WTC11 (cell line): ENCODE results near the gene LRRK2. TPM values are rescaled to one million over a fixed set of nuclear protein-coding genes. Genes with fewer than 3 reads are reported as not detected.

ENCODE experiments used
- ATAC-seq: fragments of 200-7000 bp; cut with Tn5 transposase; 2 replicates; pipeline ENCODE4 v1.10.0; 2021; ENCODE audit warnings: mild to moderate bottlenecking, moderate library complexity
- CTCF ChIA-PET: fragments of 300-600 bp; sonication (Branson Sonifier 250); formaldehyde crosslinking; loops from one replicate; lab custom pipeline; 2021; ENCODE audit warnings: antibody characterized with exemption; lab: Charles Lee
- POLR2A ChIA-PET: fragments of 350-600 bp; sonication (Branson Sonifier 250); formaldehyde crosslinking; loops from one replicate; lab custom pipeline; 2021; ENCODE audit warnings: antibody characterized with exemption; lab: Charles Lee
- DNase-seq: peaks from one replicate; pipeline ENCODE4 v3.0.0; 2021; ENCODE audit warnings: low spot score
- H3K27ac Mint-ChIP-seq: 2 replicates; pipeline ENCODE4 v1.8.0; 2021; ENCODE audit warnings: mixed read lengths
- H3K27me3 Mint-ChIP-seq: 2 replicates; pipeline ENCODE4 v1.8.0; 2021; ENCODE audit warnings: low read depth, mild to moderate bottlenecking, moderate library complexity, mixed read lengths
- H3K36me3 Mint-ChIP-seq: 2 replicates; pipeline ENCODE4 v1.8.0; 2021; ENCODE audit warnings: mixed read lengths
- H3K4me1 Mint-ChIP-seq: 2 replicates; pipeline ENCODE4 v1.8.0; 2022; ENCODE audit warnings: mixed read lengths
- H3K4me3 Mint-ChIP-seq: 2 replicates; pipeline ENCODE4 v1.8.0; 2021; ENCODE audit warnings: mild to moderate bottlenecking, moderate library complexity, mixed read lengths
- H3K9me3 Mint-ChIP-seq: 2 replicates; pipeline ENCODE4 v1.8.0; 2021; ENCODE audit warnings: mixed read lengths
- AFF4 ChIP-seq: sonication (generic); formaldehyde crosslinking; IDR thresholded peaks from 2 replicates; pipeline ENCODE4 v1.8.1; 2023; ENCODE audit warnings: mild to moderate bottlenecking, missing genetic modification reagents, borderline replicate concordance
- E2F1 ChIP-seq: sonication (generic); formaldehyde crosslinking; IDR thresholded peaks from 2 replicates; pipeline ENCODE4 v1.8.0; 2022; ENCODE audit warnings: mild to moderate bottlenecking, missing genetic modification reagents
- E2F4 ChIP-seq: sonication (generic); formaldehyde crosslinking; IDR thresholded peaks from 2 replicates; pipeline ENCODE4 v1.8.1; 2022; ENCODE audit warnings: low read depth, mild to moderate bottlenecking, moderate library complexity, missing genetic modification reagents, borderline replicate concordance
- ELF4 ChIP-seq: sonication (generic); formaldehyde crosslinking; IDR thresholded peaks from 2 replicates; pipeline ENCODE4 v1.8.1; 2022; ENCODE audit warnings: low read depth, mild to moderate bottlenecking, moderate library complexity, missing genetic modification reagents
- FOXK1 ChIP-seq: sonication (generic); formaldehyde crosslinking; IDR thresholded peaks from 2 replicates; pipeline ENCODE4 v1.8.0; 2022; ENCODE audit warnings: mild to moderate bottlenecking, moderate library complexity, missing genetic modification reagents
- IRF2 ChIP-seq: sonication (generic); formaldehyde crosslinking; IDR thresholded peaks from 2 replicates; pipeline ENCODE4 v1.8.0; 2022; ENCODE audit warnings: low read depth, missing genetic modification reagents, borderline replicate concordance
- MAX ChIP-seq: sonication (generic); formaldehyde crosslinking; IDR thresholded peaks from 2 replicates; pipeline ENCODE4 v1.8.0; 2022; ENCODE audit warnings: mild to moderate bottlenecking, missing genetic modification reagents
- TEAD4 ChIP-seq: sonication (generic); formaldehyde crosslinking; IDR thresholded peaks from 2 replicates; pipeline ENCODE4 v1.8.0; 2022; ENCODE audit warnings: mild to moderate bottlenecking, missing genetic modification reagents
- USF2 ChIP-seq: sonication (generic); formaldehyde crosslinking; IDR thresholded peaks from 2 replicates; pipeline ENCODE4 v1.8.1; 2023; ENCODE audit warnings: mild to moderate bottlenecking, missing genetic modification reagents, moderate library complexity
- ZNF232 ChIP-seq: sonication (generic); formaldehyde crosslinking; IDR thresholded peaks from 2 replicates; pipeline ENCODE4 v1.8.0; 2022; ENCODE audit warnings: mild to moderate bottlenecking, missing genetic modification reagents
- ZNF396 ChIP-seq: fragments of 250-450 bp; sonication (Bioruptor Pico); IDR thresholded peaks from 2 replicates; pipeline ENCODE4 v1.8.0; 2021; ENCODE audit warnings: mild to moderate bottlenecking, moderate library complexity, borderline replicate concordance
- ZNF671 ChIP-seq: fragments of 250-450 bp; sonication (Bioruptor Pico); IDR thresholded peaks from 2 replicates; pipeline ENCODE4 v1.8.0; 2021; ENCODE audit warnings: mild to moderate bottlenecking
- total RNA-seq: library from RNA; stranded (reverse); gene quantifications from 3 replicates; pipeline ENCODE4 v1.2.3, GENCODE V29; 2021
- TF ChIP-seq, protein P1 (sequence below): sonication (generic); formaldehyde crosslinking; IDR thresholded peaks from 2 replicates; pipeline ENCODE4 v1.8.0; 2023; ENCODE audit warnings: missing genetic modification reagents
- TF ChIP-seq, protein P2 (sequence below): fragments of 250-450 bp; sonication (Bioruptor Pico); conservative IDR thresholded peaks from 2 replicates; pipeline ENCODE4 v1.9.0; 2021; ENCODE audit warnings: mild to moderate bottlenecking
- TF ChIP-seq, protein P3 (sequence below): fragments of 200-600 bp; IDR thresholded peaks from 2 replicates; pipeline ENCODE4 v1.8.0; 2022; ENCODE audit warnings: antibody characterized with exemption
- TF ChIP-seq, protein P4 (sequence below): fragments of 250-450 bp; sonication (Bioruptor Pico); IDR thresholded peaks from 2 replicates; pipeline ENCODE4 v2.1.2; 2022; ENCODE audit warnings: mild to moderate bottlenecking, moderate library complexity

The LRRK2 gene
- total RNA-seq, 1 experiment from 2014 or later: 0.46 TPM

- CTCF ChIA-PET: no interaction called here
These were observed 68.1 kb downstream of the LRRK2 start for GRCh38 chr12:40292788-40293429.

More at GRCh38 chr12:40292788-40293429, 68.1 kb downstream of the LRRK2 start:
- no peak for DNase-seq
- TF ChIP-seq IRF2 (CRISPR knock-in tag): no peak
- TF ChIP-seq ZNF232 (CRISPR knock-in tag): no peak
- TF ChIP-seq, protein P1, sequence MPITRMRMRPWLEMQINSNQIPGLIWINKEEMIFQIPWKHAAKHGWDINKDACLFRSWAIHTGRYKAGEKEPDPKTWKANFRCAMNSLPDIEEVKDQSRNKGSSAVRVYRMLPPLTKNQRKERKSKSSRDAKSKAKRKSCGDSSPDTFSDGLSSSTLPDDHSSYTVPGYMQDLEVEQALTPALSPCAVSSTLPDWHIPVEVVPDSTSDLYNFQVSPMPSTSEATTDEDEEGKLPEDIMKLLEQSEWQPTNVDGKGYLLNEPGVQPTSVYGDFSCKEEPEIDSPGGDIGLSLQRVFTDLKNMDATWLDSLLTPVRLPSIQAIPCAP (CRISPR knock-in tag): no peak
- TF ChIP-seq MAX (CRISPR knock-in tag): no peak
- no peak for TF ChIP-seq E2F4
- TF ChIP-seq, protein P2, sequence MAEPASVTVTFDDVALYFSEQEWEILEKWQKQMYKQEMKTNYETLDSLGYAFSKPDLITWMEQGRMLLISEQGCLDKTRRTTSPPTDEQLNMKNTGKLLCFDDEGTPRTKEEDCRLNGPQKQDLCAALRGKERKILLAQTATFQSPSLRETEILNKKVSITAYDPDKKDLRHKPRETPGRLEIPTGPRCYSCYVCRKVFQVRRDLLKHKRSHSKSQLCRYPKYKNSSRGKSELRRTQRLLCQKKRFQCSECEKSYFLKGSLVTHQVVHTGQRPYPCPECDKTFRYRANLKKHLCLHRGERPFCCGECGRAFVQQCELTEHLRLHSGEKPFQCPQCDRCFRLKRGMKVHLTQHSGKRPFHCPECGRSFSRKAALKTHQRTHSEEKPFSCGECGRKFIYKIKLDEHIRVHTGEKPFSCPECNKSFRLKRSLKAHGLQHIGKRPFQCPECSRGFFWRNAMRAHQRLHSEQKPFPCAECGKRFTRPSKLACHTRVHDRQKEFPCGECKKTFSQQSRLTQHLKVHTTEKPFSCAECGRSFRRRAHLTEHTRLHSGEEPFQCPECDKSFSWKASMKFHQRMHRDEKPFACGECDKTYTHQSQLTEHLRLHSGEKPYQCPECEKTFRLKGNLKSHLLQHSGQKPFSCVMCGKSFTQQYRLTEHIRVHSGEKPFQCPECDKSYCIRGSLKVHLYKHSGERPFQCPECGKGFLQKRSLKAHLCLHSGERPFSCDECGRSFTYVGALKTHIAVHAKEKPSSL (CRISPR knock-in tag): no peak
- no peak for TF ChIP-seq AFF4 (CRISPR knock-in tag)
- no peak for TF ChIP-seq ELF4 (CRISPR knock-in tag)
- TF ChIP-seq, protein P3, sequence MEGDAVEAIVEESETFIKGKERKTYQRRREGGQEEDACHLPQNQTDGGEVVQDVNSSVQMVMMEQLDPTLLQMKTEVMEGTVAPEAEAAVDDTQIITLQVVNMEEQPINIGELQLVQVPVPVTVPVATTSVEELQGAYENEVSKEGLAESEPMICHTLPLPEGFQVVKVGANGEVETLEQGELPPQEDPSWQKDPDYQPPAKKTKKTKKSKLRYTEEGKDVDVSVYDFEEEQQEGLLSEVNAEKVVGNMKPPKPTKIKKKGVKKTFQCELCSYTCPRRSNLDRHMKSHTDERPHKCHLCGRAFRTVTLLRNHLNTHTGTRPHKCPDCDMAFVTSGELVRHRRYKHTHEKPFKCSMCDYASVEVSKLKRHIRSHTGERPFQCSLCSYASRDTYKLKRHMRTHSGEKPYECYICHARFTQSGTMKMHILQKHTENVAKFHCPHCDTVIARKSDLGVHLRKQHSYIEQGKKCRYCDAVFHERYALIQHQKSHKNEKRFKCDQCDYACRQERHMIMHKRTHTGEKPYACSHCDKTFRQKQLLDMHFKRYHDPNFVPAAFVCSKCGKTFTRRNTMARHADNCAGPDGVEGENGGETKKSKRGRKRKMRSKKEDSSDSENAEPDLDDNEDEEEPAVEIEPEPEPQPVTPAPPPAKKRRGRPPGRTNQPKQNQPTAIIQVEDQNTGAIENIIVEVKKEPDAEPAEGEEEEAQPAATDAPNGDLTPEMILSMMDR: no peak
- TF ChIP-seq ZNF396: no peak
- TF ChIP-seq E2F1: no peak
- TF ChIP-seq USF2 (CRISPR knock-in tag): no peak
- no peak for TF ChIP-seq FOXK1
- no peak for TF ChIP-seq TEAD4 (CRISPR knock-in tag)
- TF ChIP-seq, protein P4, sequence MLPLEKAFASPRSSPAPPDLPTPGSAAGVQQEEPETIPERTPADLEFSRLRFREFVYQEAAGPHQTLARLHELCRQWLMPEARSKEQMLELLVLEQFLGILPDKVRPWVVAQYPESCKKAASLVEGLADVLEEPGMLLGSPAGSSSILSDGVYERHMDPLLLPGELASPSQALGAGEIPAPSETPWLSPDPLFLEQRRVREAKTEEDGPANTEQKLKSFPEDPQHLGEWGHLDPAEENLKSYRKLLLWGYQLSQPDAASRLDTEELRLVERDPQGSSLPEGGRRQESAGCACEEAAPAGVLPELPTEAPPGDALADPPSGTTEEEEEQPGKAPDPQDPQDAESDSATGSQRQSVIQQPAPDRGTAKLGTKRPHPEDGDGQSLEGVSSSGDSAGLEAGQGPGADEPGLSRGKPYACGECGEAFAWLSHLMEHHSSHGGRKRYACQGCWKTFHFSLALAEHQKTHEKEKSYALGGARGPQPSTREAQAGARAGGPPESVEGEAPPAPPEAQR (CRISPR knock-in tag): no peak
- TF ChIP-seq ZNF671 (CRISPR knock-in tag): no peak
- H3K27ac Mint-ChIP-seq: no peak overlapping the region
- H3K36me3 Mint-ChIP-seq: 0 out of 2 replicates have a peak, but pooled peaks cover 3% of the 10 kb centered on the region
- no peaks in the 10 kb centered on the region for H3K4me1 Mint-ChIP-seq
- no peak overlapping the region for H3K4me3 Mint-ChIP-seq
- POLR2A ChIA-PET: no interaction called here
- no peak for ATAC-seq
- no peaks in the 10 kb centered on the region; the same call in 1 of the 2 replicates for H3K27me3 Mint-ChIP-seq
- H3K9me3 Mint-ChIP-seq: peaks cover 17% of the 10 kb centered on the region; the same call in 1 of the 2 replicates
